Measurements from ENCODE around the gene RAPGEF4. TPM values are rescaled to one million over a fixed set of nuclear protein-coding genes. Genes with fewer than 3 reads are reported as not detected.

The RAPGEF4 gene
- total and polyA plus RNA-seq, 2 of the 13 experiments (the other 11 are each of a cell fraction or from before 2014, with no cell fraction given), result 0.78 to 0.91 TPM

- FAIRE-seq (no peak), ATAC-seq (no peak), DNase-seq (ENCODE audit: low spot score) (no peak)
- WGBS (ENCODE audit: low lambda C conversion rate), result 0% methylated on average over 1 of the region's 1 CpG
- H3K27me3 ChIP-seq (ENCODE audit: control insufficient read depth in 1 of 2, insufficient read depth in 2 of 2, low read length in 2 of 2), result no peaks in the 10 kb centered on the region; a peak in 1 of 5 replicates
- H3K36me3 ChIP-seq (replicated peaks in 1 of 2; ENCODE audit: control insufficient read depth in 1 of 2, insufficient read depth in 2 of 2, low read length in 2 of 2), result no peaks in the 10 kb centered on the region
- TF ChIP-seq ATF4 (CRISPR knock-in tag; IDR thresholded peaks at IDR 0.05) (no peak), GABPA (IDR thresholded peaks at IDR 0.05; ENCODE audit: low read depth, low read length) (no peak), GABPA (CRISPR knock-in tag; IDR thresholded peaks at IDR 0.05; ENCODE audit: low read depth) (no peak), ZNF598 (CRISPR knock-in tag; IDR thresholded peaks at IDR 0.05; ENCODE audit: borderline replicate concordance) (no peak), ZNF839 (CRISPR knock-in tag; IDR thresholded peaks at IDR 0.05; ENCODE audit: borderline replicate concordance) (no peak), SMARCC2 (IDR thresholded peaks at IDR 0.05) (no peak), TCF7L2 (IDR thresholded peaks at IDR 0.05; ENCODE audit: low read depth, low read length) (no peak), FOXM1 (CRISPR knock-in tag; IDR thresholded peaks at IDR 0.05) (no peak), PHF8 (CRISPR knock-in tag; IDR thresholded peaks at IDR 0.05) (no peak), U2AF1 (optimal IDR thresholded peaks at IDR 0.05; ENCODE audit: low read depth, low read length) (no peak)
- H3K9me3 ChIP-seq (ENCODE audit: low read length), result no peaks in the 10 kb centered on the region
- H3K79me2 ChIP-seq (ENCODE audit: insufficient read depth, low read length), result no peaks in the 10 kb centered on the region
- H4K20me1 ChIP-seq (ENCODE audit: insufficient read depth, low read length), result no peaks in the 10 kb centered on the region
- in situ Hi-C loops (cut with HindIII; ENCODE audit: extremely low pct_ligation_motif_present, low pct_unique_long_range_greater_than_20kb) (no loop called here), intact Hi-C loops (cut with micrococcal nuclease; ENCODE audit: unreplicated experiment) (no loop called here)
- BruUV-seq (replicated peaks), result no TSS peak
- ChIA-PET POLR2A (no interaction called here), CTCF (ENCODE audit: low intra/inter-chr PET ratio, low total read pairs) (no interaction called here)
- H3K9ac ChIP-seq (ENCODE audit: insufficient read depth, low read depth, low read length), result no peak overlapping the region
- no peak overlapping the region for H2AFZ ChIP-seq (ENCODE audit: low read length)
- H3K4me1 ChIP-seq (ENCODE audit: insufficient read depth, low read length), result no peaks in the 10 kb centered on the region
- no peak overlapping the region for H3K4me3 ChIP-seq (replicated peaks in 1 of 3; ENCODE audit: insufficient read depth in 1 of 3, low read depth in 2 of 3, low read length in 3 of 3)
- H3K27ac ChIP-seq (ENCODE audit: extremely low read length, insufficient read depth, low read length), result no peak overlapping the region
- H3K4me2 ChIP-seq (ENCODE audit: low read depth, low read length), result no peak overlapping the region
Measured at GRCh38 chr2:172884336-172884735, 148.7 kb downstream of the RAPGEF4 start.

GRCh38 chr2:172885996-172886395 is 150.4 kb downstream of the RAPGEF4 start:
- no peaks in the 10 kb centered on the region for H3K36me3 ChIP-seq (replicated peaks in 1 of 2; ENCODE audit: control insufficient read depth in 1 of 2, insufficient read depth in 2 of 2, low read length in 2 of 2)
- no peaks in the 10 kb centered on the region; a peak in 1 of 5 replicates for H3K27me3 ChIP-seq (ENCODE audit: control insufficient read depth in 1 of 2, insufficient read depth in 2 of 2, low read length in 2 of 2)
- H3K4me3 ChIP-seq (replicated peaks in 1 of 3; ENCODE audit: insufficient read depth in 1 of 3, low read depth in 2 of 3, low read length in 3 of 3), result no peak overlapping the region
- H4K20me1 ChIP-seq (ENCODE audit: insufficient read depth, low read length), result no peaks in the 10 kb centered on the region
- no peaks in the 10 kb centered on the region for H3K4me1 ChIP-seq (ENCODE audit: insufficient read depth, low read length)
- no peak overlapping the region for H2AFZ ChIP-seq (ENCODE audit: low read length)
- FAIRE-seq, result no peak
- CTCF ChIA-PET (ENCODE audit: low intra/inter-chr PET ratio, low total read pairs), result no interaction called here
- no peaks in the 10 kb centered on the region for H3K79me2 ChIP-seq (ENCODE audit: insufficient read depth, low read length)
- H3K9ac ChIP-seq (ENCODE audit: insufficient read depth, low read depth, low read length), result no peak overlapping the region
- POLR2A ChIA-PET, result no interaction called here
- 8% methylated on average over 3 of the region's 3 CpGs for WGBS (ENCODE audit: low lambda C conversion rate)
- H3K4me2 ChIP-seq (ENCODE audit: low read depth, low read length), result no peak overlapping the region
- no peak overlapping the region for H3K27ac ChIP-seq (ENCODE audit: extremely low read length, insufficient read depth, low read length)
- BruUV-seq (replicated peaks), result no TSS peak
- H3K9me3 ChIP-seq (ENCODE audit: low read length), result no peaks in the 10 kb centered on the region
- DNase-seq (ENCODE audit: low spot score), result no peak
- in situ Hi-C loops (cut with HindIII; ENCODE audit: extremely low pct_ligation_motif_present, low pct_unique_long_range_greater_than_20kb) (no loop called here), intact Hi-C loops (cut with micrococcal nuclease; ENCODE audit: unreplicated experiment) (no loop called here)
- no peak for ATAC-seq
- TF ChIP-seq ONECUT2 (CRISPR knock-in tag; IDR thresholded peaks at IDR 0.05) (no peak), PRDM10 (CRISPR knock-in tag; IDR thresholded peaks at IDR 0.05; ENCODE audit: low read depth) (no peak), GATA4 (IDR thresholded peaks at IDR 0.05; ENCODE audit: borderline replicate concordance, low read depth) (no peak)

All from HepG2 (cell line).